HUES64 (cell line): ENCODE data around the gene KRT6A. TPM values are rescaled to one million over a fixed set of nuclear protein-coding genes. Genes with fewer than 3 reads are reported as not detected.

Source experiments
- H3K27ac ChIP-seq: 2 replicates; pipeline ENCODE4 v1.7.0; 2013; ENCODE audit warnings: low read depth, low read length, inconsistent platforms
- H3K27me3 ChIP-seq: 2 replicates; pipeline ENCODE4 v1.6.1; 2013; ENCODE audit warnings: mild to moderate bottlenecking, low read length; ENCODE audit not compliant: insufficient read depth
- H3K36me3 ChIP-seq: 2 replicates; pipeline ENCODE4 v1.6.1; 2013; ENCODE audit warnings: mild to moderate bottlenecking, low read length; ENCODE audit not compliant: insufficient read depth
- H3K4me1 ChIP-seq: 2 replicates; pipeline ENCODE4 v1.6.1; 2013; ENCODE audit warnings: mild to moderate bottlenecking, low read length, moderate library complexity; ENCODE audit not compliant: insufficient read depth
- H3K4me3 ChIP-seq: 2 replicates; pipeline ENCODE4 v1.5.1; 2013; ENCODE audit warnings: mild to moderate bottlenecking, low read length, moderate library complexity
- H3K9ac ChIP-seq: 2 replicates; pipeline ENCODE4 v1.6.1; 2013; ENCODE audit warnings: mild to moderate bottlenecking, low read depth, low read length
- H3K9me3 ChIP-seq: 2 replicates; pipeline ENCODE4 v1.6.1; 2013; ENCODE audit warnings: low read depth, low read length; ENCODE audit not compliant: insufficient read depth
- WGBS: fragments of 150-250, 120-280 bp; methylation state at CpG from one replicate; pipeline ENCODE4 v1.1.7; 2013; ENCODE audit warnings: missing lambda C conversion rate; 5-methylcytosine and 5-hydroxymethylcytosine counted together
- polyA plus RNA-seq, 2 experiments: library from polyadenylated mRNA; stranded (reverse); fragments of 50-300 nt; gene quantifications; one replicate each; pipeline ENCODE4 v1.2.3, GENCODE V29; 2013

Gene KRT6A
- not detected for polyA plus RNA-seq (2013, experiment 1 of 2)
- polyA plus RNA-seq (2013, experiment 2 of 2): not detected

GRCh38 chr12:52493172-52493571 is at the start of gene KRT6A:
KRT6A (minus strand) TSS chr12:52493257; CDS start chr12:52493188, 69 bp downstream.
- Histone ChIP-seq H3K27me3 (no peaks in the 10 kb centered on the region), H3K9me3 (no peaks in the 10 kb centered on the region), H3K9ac (no peak within 1 kb of the TSS), H3K27ac (no peak within 1 kb of the TSS), H3K4me1 (peaks cover 18% of the 10 kb centered on the region), H3K36me3 (no peaks in the 10 kb centered on the region), H3K4me3 (no peak within 1 kb of the TSS)
- WGBS: 94% methylated on average over 2 of the region's 2 CpGs

DNA sequence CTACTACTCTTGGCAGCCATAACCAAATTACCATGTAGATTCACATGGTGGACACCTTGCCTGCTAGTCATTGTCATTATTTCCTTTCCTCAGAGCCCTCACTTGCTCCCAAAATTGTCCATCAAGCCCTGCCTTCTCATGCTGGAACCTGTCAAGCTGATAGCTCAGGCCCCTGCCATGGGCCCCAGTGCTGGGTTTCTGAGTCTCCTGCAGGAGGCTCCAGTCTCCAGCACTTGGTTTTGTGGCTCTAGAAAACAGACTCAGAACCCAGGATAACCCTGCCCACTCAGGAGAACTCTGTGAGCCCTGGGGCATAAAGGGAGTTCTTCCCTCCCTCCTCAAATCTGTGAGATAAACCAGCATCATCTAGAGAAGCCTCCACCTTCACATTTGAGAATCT is 49.1 kb upstream of the KRT6A start:
- H3K9ac ChIP-seq: no peak overlapping the region
- no peak overlapping the region for H3K4me3 ChIP-seq
- no peak overlapping the region for H3K27ac ChIP-seq
- no peaks in the 10 kb centered on the region for H3K36me3 ChIP-seq
- no peaks in the 10 kb centered on the region for H3K27me3 ChIP-seq
- no peaks in the 10 kb centered on the region for H3K9me3 ChIP-seq
- H3K4me1 ChIP-seq: no peaks in the 10 kb centered on the region

DNA sequence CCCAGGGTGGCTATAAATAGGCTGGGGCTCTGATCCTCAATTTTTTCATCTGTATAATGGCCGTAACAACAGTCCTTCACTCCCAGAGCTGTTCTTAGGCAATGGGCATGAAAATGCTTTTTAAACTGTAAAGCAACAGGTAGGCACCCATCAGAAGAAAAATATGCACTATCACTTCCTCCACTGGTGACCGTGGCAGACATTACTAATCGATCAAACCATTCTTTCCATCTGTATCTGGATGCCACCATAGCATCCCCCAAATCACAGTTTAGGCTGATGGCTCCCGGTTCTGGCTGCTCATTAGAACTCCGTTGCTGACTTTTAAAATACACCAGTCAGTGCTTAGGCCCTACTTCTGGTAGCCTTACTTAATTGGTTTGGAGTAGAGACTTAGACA is 48.7 kb upstream of the KRT6A start:
- no peak overlapping the region for H3K4me3 ChIP-seq
- no peaks in the 10 kb centered on the region for H3K36me3 ChIP-seq
- H3K9me3 ChIP-seq: no peaks in the 10 kb centered on the region
- H3K9ac ChIP-seq: no peak overlapping the region
- H3K4me1 ChIP-seq: no peaks in the 10 kb centered on the region
- WGBS: 96% methylated on average over 5 of the region's 5 CpGs
- H3K27ac ChIP-seq: no peak overlapping the region
- H3K27me3 ChIP-seq: no peaks in the 10 kb centered on the region

GRCh38 chr12:52540531-52540930 is 47.5 kb upstream of the KRT6A start:
- Histone ChIP-seq H3K4me3 (no peak overlapping the region), H3K27ac (no peak overlapping the region)
- 91% methylated on average over 7 of the region's 7 CpGs for WGBS

DNA sequence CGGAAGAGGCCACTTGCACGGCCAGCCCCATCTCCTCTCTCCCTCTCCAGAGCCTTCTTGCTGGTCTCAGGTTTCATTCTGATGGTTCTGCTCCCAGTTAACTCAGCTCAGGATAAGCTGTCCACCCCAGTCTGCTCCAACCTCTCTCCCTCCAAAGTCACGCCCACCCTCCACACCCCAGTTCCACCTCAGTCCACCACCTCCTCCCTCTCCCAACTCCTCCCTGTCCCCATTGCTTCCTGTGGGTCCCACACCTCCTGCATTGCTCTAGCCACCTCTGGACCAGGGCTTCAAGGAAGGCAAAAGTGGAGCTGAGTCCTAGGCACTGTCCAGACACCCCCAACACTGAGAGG is 46.7 kb upstream of the KRT6A start:
- H3K27me3 ChIP-seq: no peaks in the 10 kb centered on the region
- H3K27ac ChIP-seq: no peak overlapping the region

More at GRCh38 chr12:52540531-52540930, 47.5 kb upstream of the KRT6A start:
- H3K27me3 ChIP-seq: no peaks in the 10 kb centered on the region
- no peaks in the 10 kb centered on the region for H3K36me3 ChIP-seq
- no peak overlapping the region for H3K9ac ChIP-seq
- no peaks in the 10 kb centered on the region for H3K9me3 ChIP-seq
- no peaks in the 10 kb centered on the region for H3K4me1 ChIP-seq

DNA sequence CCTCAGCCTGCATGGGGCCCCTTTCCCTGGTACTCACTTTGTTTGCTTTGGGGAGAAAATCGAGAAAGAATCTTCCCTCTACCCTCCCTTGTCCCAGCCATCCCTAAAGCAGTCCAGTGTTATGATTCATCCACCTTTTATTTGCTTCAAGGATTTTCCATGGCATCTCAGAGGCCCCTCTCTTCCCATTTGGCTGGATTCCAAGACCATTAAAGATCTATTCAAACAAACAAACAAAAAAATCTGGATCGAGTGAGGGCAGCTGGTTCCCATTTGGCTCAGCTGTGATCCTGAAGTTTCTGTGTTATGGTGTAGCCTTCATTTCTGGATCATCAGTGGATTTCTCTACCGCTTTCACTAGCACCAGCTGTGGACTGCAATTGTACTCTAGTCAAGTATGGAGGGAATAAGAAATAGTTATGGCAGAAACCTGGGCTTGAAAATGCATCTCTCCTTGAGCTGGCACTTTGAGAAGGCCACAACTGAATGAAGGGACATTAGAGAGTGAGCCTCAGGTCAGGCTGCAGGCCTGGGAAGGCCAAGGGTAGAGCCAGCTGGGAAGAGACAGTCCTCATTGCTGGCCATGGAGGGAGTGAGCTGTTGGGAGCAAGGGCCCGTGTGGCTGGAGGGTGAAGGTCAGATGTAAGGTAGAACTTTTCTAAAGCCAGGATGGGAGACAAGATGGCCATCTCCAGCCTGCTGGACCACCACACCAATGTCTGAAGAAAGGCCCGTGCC is 46.2 kb upstream of the KRT6A start:
- WGBS: 96% methylated on average over 5 of the region's 5 CpGs
- Histone ChIP-seq H3K36me3 (no peaks in the 10 kb centered on the region), H3K4me1 (no peaks in the 10 kb centered on the region), H3K27me3 (no peaks in the 10 kb centered on the region), H3K27ac (no peak overlapping the region), H3K9me3 (no peaks in the 10 kb centered on the region), H3K4me3 (no peak overlapping the region), H3K9ac (no peak overlapping the region)

More for the DNA sequence above, 46.7 kb upstream of the KRT6A start:
- H3K36me3 ChIP-seq: no peaks in the 10 kb centered on the region
- H3K4me1 ChIP-seq: no peaks in the 10 kb centered on the region
- H3K9me3 ChIP-seq: no peaks in the 10 kb centered on the region
- no peak overlapping the region for H3K4me3 ChIP-seq
- 94% methylated on average over 3 of the region's 3 CpGs for WGBS
- no peak overlapping the region for H3K9ac ChIP-seq

DNA sequence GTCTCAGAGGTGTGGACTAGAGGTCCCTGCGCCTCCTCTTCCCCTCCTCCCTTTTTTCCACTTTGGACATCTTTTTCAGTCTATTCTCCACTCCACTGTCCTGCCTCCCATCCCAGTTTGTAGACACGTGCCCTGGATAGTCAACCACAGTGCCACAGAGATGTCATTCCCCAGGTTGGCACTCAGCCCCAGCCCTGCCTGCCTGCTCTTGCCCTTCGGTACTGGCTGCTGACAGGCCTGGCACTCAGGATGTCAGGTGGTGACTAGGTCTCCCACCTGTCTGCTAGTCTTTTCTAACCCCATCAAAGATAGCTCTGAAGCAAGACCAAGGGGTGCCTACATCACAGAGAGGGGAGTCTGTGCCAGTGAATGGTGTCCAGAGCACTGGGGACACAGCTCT is 44.0 kb upstream of the KRT6A start:
- no peaks in the 10 kb centered on the region for H3K27me3 ChIP-seq
- no peaks in the 10 kb centered on the region for H3K36me3 ChIP-seq
- H3K9ac ChIP-seq: no peak overlapping the region
- H3K4me3 ChIP-seq: no peak overlapping the region
- H3K27ac ChIP-seq: no peak overlapping the region
- 85% methylated on average over 3 of the region's 3 CpGs for WGBS
- H3K4me1 ChIP-seq: no peaks in the 10 kb centered on the region
- H3K9me3 ChIP-seq: no peaks in the 10 kb centered on the region

- no peaks in the 10 kb centered on the region for H3K4me1 ChIP-seq
- no peak overlapping the region for H3K9ac ChIP-seq
- H3K36me3 ChIP-seq: no peaks in the 10 kb centered on the region
- H3K27ac ChIP-seq: no peak overlapping the region
- WGBS: 0% methylated on average over 1 of the region's 1 CpG
- H3K4me3 ChIP-seq: no peak overlapping the region
- H3K27me3 ChIP-seq: no peaks in the 10 kb centered on the region
- no peaks in the 10 kb centered on the region for H3K9me3 ChIP-seq
Measured at GRCh38 chr12:52535574-52535973, 42.5 kb upstream of the KRT6A start.

- Histone ChIP-seq H3K36me3 (no peaks in the 10 kb centered on the region), H3K9ac (no peak overlapping the region), H3K9me3 (no peaks in the 10 kb centered on the region), H3K4me1 (no peaks in the 10 kb centered on the region), H3K4me3 (no peak overlapping the region), H3K27ac (no peak overlapping the region), H3K27me3 (no peaks in the 10 kb centered on the region)
- WGBS: 72% methylated on average over 4 of the region's 5 CpGs
Measured at GRCh38 chr12:52534482-52534881, 41.4 kb upstream of the KRT6A start.

DNA sequence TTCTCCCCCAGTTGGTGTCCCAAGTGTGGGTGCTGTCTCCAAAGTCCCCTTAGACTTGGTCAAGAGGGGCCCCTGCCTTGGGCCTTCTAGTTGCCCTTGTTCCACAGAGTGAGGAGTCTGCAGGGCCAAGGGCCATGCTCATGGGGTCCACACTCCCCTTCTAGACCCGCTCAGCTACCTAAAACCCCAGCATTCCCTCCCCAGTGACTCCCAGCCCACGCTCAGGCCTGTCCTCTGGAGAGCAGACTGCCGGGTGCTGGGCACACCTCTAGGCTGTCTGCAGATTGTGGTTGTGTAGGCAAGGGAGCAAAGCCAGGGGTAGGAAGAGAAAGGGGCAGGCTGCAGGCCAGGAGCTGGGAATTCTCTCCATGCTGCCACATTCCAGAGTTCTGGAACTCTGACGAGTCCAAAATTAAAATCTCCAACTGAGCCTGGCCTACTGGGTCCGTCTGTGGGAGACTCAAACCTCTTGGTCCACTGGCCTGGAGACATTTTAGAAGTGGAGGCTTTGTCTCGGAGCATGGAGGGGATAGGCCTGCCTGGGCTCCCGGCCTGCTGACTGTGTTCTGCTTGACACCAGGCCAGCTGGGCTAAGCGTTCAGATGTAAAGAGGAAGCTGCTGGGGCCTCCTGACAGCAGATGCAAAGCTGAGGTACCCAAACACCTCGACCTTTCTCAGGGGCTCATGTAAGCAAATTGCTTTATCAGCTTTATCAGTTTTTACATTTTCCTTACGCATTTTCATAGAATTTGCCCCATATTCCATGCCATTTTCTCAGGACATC is 40.8 kb upstream of the KRT6A start:
- Histone ChIP-seq H3K27ac (no peak overlapping the region), H3K27me3 (no peaks in the 10 kb centered on the region), H3K4me1 (no peaks in the 10 kb centered on the region), H3K9ac (no peak overlapping the region), H3K4me3 (no peak overlapping the region), H3K36me3 (no peaks in the 10 kb centered on the region), H3K9me3 (no peaks in the 10 kb centered on the region)
- WGBS: 93% methylated on average over 10 of the region's 10 CpGs

- no peaks in the 10 kb centered on the region for H3K9me3 ChIP-seq
- H3K9ac ChIP-seq: no peak overlapping the region
- H3K27me3 ChIP-seq: no peaks in the 10 kb centered on the region
- H3K4me1 ChIP-seq: no peaks in the 10 kb centered on the region
- H3K36me3 ChIP-seq: no peaks in the 10 kb centered on the region
- no peak overlapping the region for H3K27ac ChIP-seq
- WGBS: 69% methylated on average over 4 of the region's 4 CpGs
- H3K4me3 ChIP-seq: no peak overlapping the region
Measured at GRCh38 chr12:52532636-52533035, 39.6 kb upstream of the KRT6A start.
